Memory B cell (primary cell): ENCODE data around the gene FBN3.
A peak's percentile ranks its signal among the peaks of the same experiment; 100 is the strongest.
"Not testable (repeated sequence)": the region's sequence is repeated elsewhere in the genome, so short reads cannot be mapped to it uniquely, and the experiment has no call there.

Experiments used
- ATAC-seq: fragments of 150-1000 bp; cut with Tn5 transposase; 2 replicates; pipeline ENCODE4 v1.10.0; 2021; ENCODE audit warnings: low read depth, mild to moderate bottlenecking, moderate library complexity
- DNase-seq, 2 donors: peaks; one replicate each; pipeline ENCODE4 v3.0.0; 2022; ENCODE audit warnings: low spot score in 2 of 2
- H3K27ac Mint-ChIP-seq: one replicate; pipeline ENCODE4 v1.8.0; 2022; ENCODE audit warnings: mild to moderate bottlenecking, moderate library complexity, mixed read lengths
- H3K27me3 Mint-ChIP-seq: one replicate; pipeline ENCODE4 v1.8.0; 2022; ENCODE audit warnings: mixed read lengths
- H3K36me3 Mint-ChIP-seq: one replicate; pipeline ENCODE4 v1.8.0; 2022; ENCODE audit warnings: mild to moderate bottlenecking, mixed read lengths
- H3K4me1 Mint-ChIP-seq: one replicate; pipeline ENCODE4 v1.8.0; 2022; ENCODE audit warnings: mixed read lengths
- H3K4me3 Mint-ChIP-seq: one replicate; pipeline ENCODE4 v1.8.0; 2022; ENCODE audit warnings: mild to moderate bottlenecking, moderate library complexity, mixed read lengths
- H3K9me3 Mint-ChIP-seq: one replicate; pipeline ENCODE4 v1.8.0; 2022; ENCODE audit warnings: mixed read lengths

Gene FBN3

GRCh38 chr19:8030960-8031359 is 118.4 kb downstream of the FBN3 start:
- DNase-seq (no peak), ATAC-seq (no peak)
- Mint-ChIP-seq H3K27me3 (peaks cover 3% of the 10 kb centered on the region), H3K36me3 (peaks cover 1% of the 10 kb centered on the region), H3K27ac (no peak overlapping the region), H3K4me3 (no peak overlapping the region), H3K4me1 (no peaks in the 10 kb centered on the region), H3K9me3 (no peaks in the 10 kb centered on the region)

- H3K9me3 Mint-ChIP-seq, result no peaks in the 10 kb centered on the region
- ATAC-seq (no peak), DNase-seq (no peak)
- H3K27ac Mint-ChIP-seq, result no peak overlapping the region
- H3K4me3 Mint-ChIP-seq, result no peak overlapping the region
- H3K27me3 Mint-ChIP-seq, result peaks cover 3% of the 10 kb centered on the region
- H3K4me1 Mint-ChIP-seq, result no peaks in the 10 kb centered on the region
- peaks cover 1% of the 10 kb centered on the region for H3K36me3 Mint-ChIP-seq
These were observed 120.4 kb downstream of the FBN3 start for GRCh38 chr19:8028951-8029491.

GRCh38 chr19:8025316-8025715 is 124.1 kb downstream of the FBN3 start:
- no peak for DNase-seq
- no peak for ATAC-seq
- no peak overlapping the region for H3K4me3 Mint-ChIP-seq
- peaks cover 1% of the 10 kb centered on the region for H3K36me3 Mint-ChIP-seq
- no peaks in the 10 kb centered on the region for H3K4me1 Mint-ChIP-seq
- no peaks in the 10 kb centered on the region for H3K27me3 Mint-ChIP-seq
- H3K27ac Mint-ChIP-seq, result no peak overlapping the region
- H3K9me3 Mint-ChIP-seq, result no peaks in the 10 kb centered on the region

- H3K9me3 Mint-ChIP-seq, DNase-seq, H3K4me1 Mint-ChIP-seq, H3K4me3 Mint-ChIP-seq, ATAC-seq, H3K27ac Mint-ChIP-seq, H3K27me3 Mint-ChIP-seq, H3K36me3 Mint-ChIP-seq: not testable (repeated sequence)
These were observed 125.1 kb downstream of the FBN3 start for GRCh38 chr19:8024256-8024655.

GRCh38 chr19:8023371-8023770 is 126.0 kb downstream of the FBN3 start:
- no peak overlapping the region for H3K4me3 Mint-ChIP-seq

GRCh38 chr19:8022275-8022674 is 127.1 kb downstream of the FBN3 start:
- Mint-ChIP-seq H3K27me3 (no peaks in the 10 kb centered on the region), H3K4me3 (no peak overlapping the region), H3K27ac (no peak overlapping the region), H3K9me3 (no peaks in the 10 kb centered on the region), H3K36me3 (peaks cover under 1% of the 10 kb centered on the region), H3K4me1 (peaks cover 7% of the 10 kb centered on the region)
- DNase-seq (no peak), ATAC-seq (no peak)

More at GRCh38 chr19:8023371-8023770, 126.0 kb downstream of the FBN3 start:
- H3K27ac Mint-ChIP-seq, result no peak overlapping the region
- no peaks in the 10 kb centered on the region for H3K9me3 Mint-ChIP-seq
- H3K4me1 Mint-ChIP-seq, result no peaks in the 10 kb centered on the region
- no peak for ATAC-seq
- no peaks in the 10 kb centered on the region for H3K27me3 Mint-ChIP-seq
- no peak for DNase-seq
- peaks cover 1% of the 10 kb centered on the region for H3K36me3 Mint-ChIP-seq

GRCh38 chr19:8021374-8021773 is 128.0 kb downstream of the FBN3 start:
- Mint-ChIP-seq H3K27me3 (no peaks in the 10 kb centered on the region), H3K27ac (no peak overlapping the region), H3K36me3 (no peaks in the 10 kb centered on the region), H3K4me3 (no peak overlapping the region), H3K4me1 (peaks cover 8% of the 10 kb centered on the region), H3K9me3 (no peaks in the 10 kb centered on the region)
- ATAC-seq (no peak), DNase-seq (no peak)

- Mint-ChIP-seq H3K4me1 (peaks cover 8% of the 10 kb centered on the region), H3K27ac (no peak overlapping the region), H3K27me3 (no peaks in the 10 kb centered on the region), H3K36me3 (no peaks in the 10 kb centered on the region), H3K9me3 (no peaks in the 10 kb centered on the region), H3K4me3 (no peak overlapping the region)
- ATAC-seq, result no peak
- no peak for DNase-seq
These were observed 128.7 kb downstream of the FBN3 start for GRCh38 chr19:8020681-8021080.

GRCh38 chr19:8017808-8018207 is 131.6 kb downstream of the FBN3 start:
- Mint-ChIP-seq H3K27me3 (no peaks in the 10 kb centered on the region), H3K27ac (no peak overlapping the region), H3K4me1 (peaks cover 8% of the 10 kb centered on the region), H3K4me3 (no peak overlapping the region), H3K9me3 (no peaks in the 10 kb centered on the region), H3K36me3 (peaks cover 1% of the 10 kb centered on the region)
- ATAC-seq (peak; percentile 100), DNase-seq (peak; percentile 39 to 41)
